Memory B cell (primary cell): ENCODE measurements around the gene PTPRK.

Experiments used
- ATAC-seq: fragments of 150-1000 bp; cut with Tn5 transposase; 2 replicates; pipeline ENCODE4 v1.10.0; 2021; ENCODE audit warnings: low read depth, mild to moderate bottlenecking, moderate library complexity
- DNase-seq, 2 donors: peaks; one replicate each; pipeline ENCODE4 v3.0.0; 2022; ENCODE audit warnings: low spot score in 2 of 2
- H3K27ac Mint-ChIP-seq: one replicate; pipeline ENCODE4 v1.8.0; 2022; ENCODE audit warnings: mild to moderate bottlenecking, moderate library complexity, mixed read lengths
- H3K27me3 Mint-ChIP-seq: one replicate; pipeline ENCODE4 v1.8.0; 2022; ENCODE audit warnings: mixed read lengths
- H3K36me3 Mint-ChIP-seq: one replicate; pipeline ENCODE4 v1.8.0; 2022; ENCODE audit warnings: mild to moderate bottlenecking, mixed read lengths
- H3K4me1 Mint-ChIP-seq: one replicate; pipeline ENCODE4 v1.8.0; 2022; ENCODE audit warnings: mixed read lengths
- H3K4me3 Mint-ChIP-seq: one replicate; pipeline ENCODE4 v1.8.0; 2022; ENCODE audit warnings: mild to moderate bottlenecking, moderate library complexity, mixed read lengths
- H3K9me3 Mint-ChIP-seq: one replicate; pipeline ENCODE4 v1.8.0; 2022; ENCODE audit warnings: mixed read lengths

Gene PTPRK

DNA sequence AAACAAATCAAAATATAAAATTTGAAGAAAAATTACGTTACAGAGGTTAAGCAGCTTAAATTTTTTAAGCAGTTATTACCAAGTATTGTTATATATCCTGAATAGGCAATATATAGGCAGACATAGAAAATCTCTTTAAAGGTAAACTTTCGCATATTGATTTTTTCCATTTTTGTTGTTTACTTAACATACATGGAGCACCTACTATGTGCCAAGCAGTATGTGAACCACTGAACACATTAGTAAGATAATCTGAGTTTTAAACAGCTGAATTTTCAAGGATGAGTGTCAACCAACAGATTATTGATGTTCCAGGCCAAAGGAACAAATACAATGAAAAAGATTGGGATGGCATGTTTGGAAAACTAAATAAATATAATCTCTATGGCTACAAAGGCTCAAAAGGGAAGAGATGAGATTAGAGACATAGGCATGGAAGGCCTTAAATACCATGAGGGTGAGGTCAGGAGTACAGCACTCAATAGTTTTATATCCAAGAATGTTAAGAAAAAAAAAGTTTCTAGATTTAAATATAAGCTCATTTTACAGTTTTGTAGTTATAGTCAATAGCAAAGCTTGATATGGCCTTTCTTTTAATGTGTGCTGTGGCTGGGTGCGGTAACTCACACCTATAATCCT lies 277.5 kb downstream of the PTPRK start:
- DNase-seq (no peak), ATAC-seq (no peak)
- Mint-ChIP-seq H3K27me3 (no peaks in the 10 kb centered on the region), H3K36me3 (no peaks in the 10 kb centered on the region), H3K4me1 (peaks cover 9% of the 10 kb centered on the region), H3K27ac (no peak overlapping the region), H3K4me3 (no peak overlapping the region), H3K9me3 (no peaks in the 10 kb centered on the region)

DNA sequence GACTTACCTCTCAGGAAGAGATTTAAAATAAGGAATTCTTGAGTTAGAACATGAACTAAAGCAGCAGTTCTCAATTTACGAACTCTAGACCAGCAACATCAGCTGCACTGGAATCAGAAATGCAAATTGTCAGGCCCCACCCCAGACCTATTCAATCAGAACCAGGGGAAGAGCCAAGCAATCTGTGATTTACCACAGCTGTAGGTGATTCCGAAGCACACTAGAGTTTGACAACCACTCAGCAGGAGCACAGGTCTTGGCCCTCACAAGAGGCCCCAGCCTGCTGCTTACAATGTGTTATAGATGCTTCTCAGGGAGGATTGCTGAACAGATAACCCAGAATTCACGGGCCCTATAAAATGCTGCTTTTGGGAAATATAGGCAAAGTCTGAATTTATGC lies 279.2 kb downstream of the PTPRK start:
- DNase-seq (peak; percentile 9 to 11), ATAC-seq (peak; percentile 77)
- H3K27me3 Mint-ChIP-seq: no peaks in the 10 kb centered on the region
- no peaks in the 10 kb centered on the region for H3K9me3 Mint-ChIP-seq
- H3K27ac Mint-ChIP-seq: peak overlapping the region; percentile 86
- peak overlapping the region; percentile 84 for H3K4me3 Mint-ChIP-seq
- peaks cover 3% of the 10 kb centered on the region for H3K36me3 Mint-ChIP-seq
- peaks cover 12% of the 10 kb centered on the region for H3K4me1 Mint-ChIP-seq

GRCh38 chr6:128240024-128240428 lies 280.4 kb downstream of the PTPRK start:
- DNase-seq (peak in 1 of 2 donors; percentile 4), ATAC-seq (peak; percentile 80)
- Mint-ChIP-seq H3K4me3 (peak overlapping the region; percentile 82), H3K27me3 (no peaks in the 10 kb centered on the region), H3K4me1 (peaks cover 10% of the 10 kb centered on the region), H3K36me3 (peaks cover 3% of the 10 kb centered on the region), H3K27ac (peak overlapping the region; percentile 86), H3K9me3 (no peaks in the 10 kb centered on the region)

DNA sequence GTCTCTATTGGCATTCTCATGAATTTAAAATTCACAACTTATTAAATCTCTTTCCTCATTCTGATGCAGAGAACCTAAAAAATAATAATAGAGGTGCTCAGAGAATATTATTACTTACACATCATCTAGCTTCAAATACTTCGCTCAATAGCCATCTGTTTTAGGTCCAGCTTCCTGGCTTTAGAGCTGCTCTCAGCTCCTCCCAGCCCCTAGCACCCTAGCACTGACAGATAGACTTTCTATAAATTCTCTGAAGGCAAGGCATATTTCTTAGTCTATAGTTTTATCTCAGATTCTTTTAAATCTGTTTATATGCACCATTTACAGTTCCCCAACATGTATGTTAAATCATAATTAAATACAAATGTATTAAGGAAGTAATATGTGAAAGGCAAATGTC lies 281.3 kb downstream of the PTPRK start:
- Mint-ChIP-seq H3K27me3 (no peaks in the 10 kb centered on the region), H3K4me1 (peaks cover 10% of the 10 kb centered on the region), H3K27ac (no peak overlapping the region), H3K9me3 (no peaks in the 10 kb centered on the region), H3K4me3 (peak overlapping the region; percentile 56), H3K36me3 (peaks cover 3% of the 10 kb centered on the region)
- DNase-seq: no peak
- ATAC-seq: no peak

GRCh38 chr6:128238225-128238624 lies 282.2 kb downstream of the PTPRK start:
- DNase-seq (no peak), ATAC-seq (no peak)
- Mint-ChIP-seq H3K4me3 (no peak overlapping the region), H3K27ac (no peak overlapping the region), H3K27me3 (no peaks in the 10 kb centered on the region), H3K9me3 (no peaks in the 10 kb centered on the region), H3K36me3 (peaks cover 3% of the 10 kb centered on the region), H3K4me1 (peaks cover 7% of the 10 kb centered on the region)

DNA sequence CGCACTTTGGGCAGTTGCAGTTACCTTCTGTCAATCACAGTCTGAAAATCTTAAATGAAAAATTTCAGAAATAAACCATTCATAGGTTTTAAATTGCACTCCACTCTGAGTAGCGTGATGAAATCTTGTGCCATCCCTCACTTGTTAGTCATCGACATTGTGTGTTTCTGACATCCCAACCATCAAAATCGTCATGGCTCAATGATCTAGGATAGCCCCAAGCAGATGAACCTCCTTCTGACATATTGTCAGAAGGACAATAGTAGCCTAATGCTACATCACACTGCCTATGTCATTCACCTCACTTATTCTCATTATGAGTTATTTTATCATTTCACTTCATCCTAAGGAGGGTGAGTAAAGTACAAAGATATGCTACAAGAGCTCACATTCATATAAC lies 284.8 kb downstream of the PTPRK start:
- Mint-ChIP-seq H3K36me3 (peaks cover 5% of the 10 kb centered on the region), H3K9me3 (peaks cover 1% of the 10 kb centered on the region), H3K4me3 (no peak overlapping the region), H3K27me3 (no peaks in the 10 kb centered on the region), H3K4me1 (peaks cover 6% of the 10 kb centered on the region), H3K27ac (no peak overlapping the region)
- ATAC-seq: no peak
- no peak for DNase-seq

GRCh38 chr6:128233531-128233930 lies 286.9 kb downstream of the PTPRK start:
- peaks cover 1% of the 10 kb centered on the region for H3K9me3 Mint-ChIP-seq
- no peak for ATAC-seq
- no peak overlapping the region for H3K4me3 Mint-ChIP-seq
- peaks cover 5% of the 10 kb centered on the region for H3K36me3 Mint-ChIP-seq
- H3K4me1 Mint-ChIP-seq: peaks cover 6% of the 10 kb centered on the region
- H3K27ac Mint-ChIP-seq: no peak overlapping the region
- DNase-seq: no peak
- no peaks in the 10 kb centered on the region for H3K27me3 Mint-ChIP-seq

GRCh38 chr6:128230267-128230989 lies 290.0 kb downstream of the PTPRK start:
- H3K27me3 Mint-ChIP-seq: no peaks in the 10 kb centered on the region
- no peak for ATAC-seq
- no peak overlapping the region for H3K27ac Mint-ChIP-seq
- H3K36me3 Mint-ChIP-seq: peaks cover 2% of the 10 kb centered on the region
- H3K4me1 Mint-ChIP-seq: peaks cover 2% of the 10 kb centered on the region
- peaks cover 1% of the 10 kb centered on the region for H3K9me3 Mint-ChIP-seq
- H3K4me3 Mint-ChIP-seq: no peak overlapping the region
- no peak for DNase-seq

GRCh38 chr6:128225612-128226011 lies 294.8 kb downstream of the PTPRK start:
- Mint-ChIP-seq H3K27me3 (no peaks in the 10 kb centered on the region), H3K4me1 (peaks cover 6% of the 10 kb centered on the region), H3K36me3 (no peaks in the 10 kb centered on the region), H3K9me3 (no peaks in the 10 kb centered on the region), H3K27ac (no peak overlapping the region), H3K4me3 (no peak overlapping the region)
- ATAC-seq (no peak), DNase-seq (no peak)

- Mint-ChIP-seq H3K9me3 (no peaks in the 10 kb centered on the region), H3K4me1 (peaks cover under 1% of the 10 kb centered on the region), H3K4me3 (no peak overlapping the region), H3K36me3 (peaks cover 4% of the 10 kb centered on the region), H3K27me3 (no peaks in the 10 kb centered on the region), H3K27ac (no peak overlapping the region)
- ATAC-seq: no peak
- no peak for DNase-seq
Observed at GRCh38 chr6:128216917-128217316, 303.5 kb downstream of the PTPRK start.

DNA sequence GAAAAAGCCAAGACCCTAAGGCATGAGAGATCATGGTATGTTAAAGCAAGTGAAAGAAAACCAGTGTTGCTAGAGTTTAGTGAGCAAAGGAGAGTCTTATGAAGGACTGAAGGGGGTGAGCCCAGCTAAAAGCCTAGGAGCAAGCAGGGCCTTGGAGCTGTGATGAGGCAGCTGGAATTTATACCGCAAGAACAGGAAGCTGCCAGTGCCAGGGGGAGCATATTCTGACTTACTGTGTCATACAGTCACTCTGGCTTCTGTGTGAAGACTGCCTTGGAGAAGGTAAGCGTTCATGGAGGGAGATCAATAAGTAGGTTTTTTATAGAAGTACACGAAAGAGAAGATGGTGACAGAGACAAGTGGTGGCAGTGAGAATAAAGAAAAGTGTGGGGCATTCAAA lies 310.6 kb downstream of the PTPRK start:
- no peak for DNase-seq
- Mint-ChIP-seq H3K36me3 (peaks cover 9% of the 10 kb centered on the region), H3K9me3 (peaks cover 4% of the 10 kb centered on the region), H3K4me1 (peaks cover 7% of the 10 kb centered on the region), H3K27ac (peak overlapping the region; percentile 21), H3K4me3 (no peak overlapping the region), H3K27me3 (no peaks in the 10 kb centered on the region)
- ATAC-seq: no peak

- Mint-ChIP-seq H3K27me3 (no peaks in the 10 kb centered on the region), H3K4me1 (peaks cover 11% of the 10 kb centered on the region), H3K9me3 (peaks cover 4% of the 10 kb centered on the region), H3K4me3 (no peak overlapping the region), H3K27ac (no peak overlapping the region), H3K36me3 (peaks cover 9% of the 10 kb centered on the region)
- DNase-seq (no peak), ATAC-seq (no peak)
Observed at GRCh38 chr6:128208851-128209580, 311.4 kb downstream of the PTPRK start.

DNA sequence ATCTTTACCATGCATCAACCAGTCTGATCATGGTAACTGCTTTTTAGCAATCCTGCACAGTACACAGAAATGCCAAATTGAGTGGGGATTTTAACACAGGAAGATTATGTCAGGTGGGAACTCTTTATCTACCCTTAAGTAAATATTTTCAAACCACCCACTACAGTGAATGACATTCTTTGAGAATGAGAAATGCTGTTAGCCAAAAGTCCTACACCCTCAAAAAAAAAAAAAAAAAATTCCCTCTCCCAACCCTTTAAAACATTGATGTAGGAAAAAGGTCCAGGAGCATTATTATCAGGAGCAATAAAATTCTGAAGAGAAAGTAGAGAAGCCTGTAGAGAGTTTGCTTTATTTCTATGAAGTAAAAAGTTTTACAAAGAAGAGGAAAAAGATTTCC lies 312.3 kb downstream of the PTPRK start:
- Mint-ChIP-seq H3K4me3 (no peak overlapping the region), H3K36me3 (peaks cover 9% of the 10 kb centered on the region), H3K27ac (no peak overlapping the region), H3K4me1 (peaks cover 14% of the 10 kb centered on the region), H3K9me3 (peaks cover 4% of the 10 kb centered on the region), H3K27me3 (no peaks in the 10 kb centered on the region)
- ATAC-seq (no peak), DNase-seq (no peak)

GRCh38 chr6:128206610-128207426 lies 313.6 kb downstream of the PTPRK start:
- H3K36me3 Mint-ChIP-seq: peaks cover 9% of the 10 kb centered on the region
- peaks cover 4% of the 10 kb centered on the region for H3K9me3 Mint-ChIP-seq
- H3K4me3 Mint-ChIP-seq: no peak overlapping the region
- H3K27me3 Mint-ChIP-seq: no peaks in the 10 kb centered on the region
- H3K4me1 Mint-ChIP-seq: peaks cover 14% of the 10 kb centered on the region
- no peak for DNase-seq
- H3K27ac Mint-ChIP-seq: no peak overlapping the region
- ATAC-seq: no peak
